Suprapubic skin (tissue), 4 donors: ENCODE data around the gene SPDYE2B.
"Not testable (repeated sequence)": the region's sequence is repeated elsewhere in the genome, so short reads cannot be mapped to it uniquely, and the experiment has no call there.

Experiments used
- CTCF ChIP-seq, 2 donors: fragments of 200-600 bp in 1 of 2; fragments of 450-650 bp in 1 of 2; sonication (generic) in 1 of 2; IDR thresholded peaks; one replicate each; pipeline ENCODE4 v1.5.1; 2016 to 2019; ENCODE audit warnings: antibody characterized with exemption in 2 of 2, mild to moderate bottlenecking in 1 of 2, moderate library complexity in 1 of 2
- EP300 ChIP-seq: sonication (generic); formaldehyde crosslinking; IDR thresholded peaks from one replicate; pipeline ENCODE4 v1.6.1; 2017; ENCODE audit warnings: antibody characterized with exemption
- POLR2A ChIP-seq, 2 donors: fragments of 450-650 bp; IDR thresholded peaks; one replicate each; pipeline ENCODE4 v1.6.1; 2017; ENCODE audit warnings: antibody characterized with exemption in 2 of 2, mild to moderate bottlenecking in 2 of 2, moderate library complexity in 2 of 2
- POLR2AphosphoS5 ChIP-seq, 3 donors: sonication (generic); formaldehyde crosslinking; IDR thresholded peaks; one replicate each; pipeline ENCODE4 v1.6.1; 2017; ENCODE audit warnings: antibody characterized with exemption in 3 of 3

GRCh38 chr7:102673447-102674067 is 23.4 kb downstream of the SPDYE2B start:
- TF ChIP-seq CTCF (IDR thresholded peaks at IDR 0.05); POLR2A (IDR thresholded peaks at IDR 0.05); POLR2AphosphoS5 (IDR thresholded peaks at IDR 0.05); EP300: not testable (repeated sequence)
